ENCODE results near the gene CPN1. TPM values are rescaled to one million over a fixed set of nuclear protein-coding genes. Genes with fewer than 3 reads are reported as not detected.

Gene CPN1
- polyA plus RNA-seq, 1 donor (not counting 4 experiments of a cell fraction or from before 2014, with no cell fraction given) = not detected

- Histone ChIP-seq H3K27ac (ENCODE audit: control insufficient read depth, insufficient read depth, low read length) (no peak overlapping the region), H3K4me1 (ENCODE audit: control insufficient read depth, extremely low read depth, insufficient read depth, low read length) (no peaks in the 10 kb centered on the region), H3K79me2 (ENCODE audit: control insufficient read depth, insufficient read depth, low read length) (no peaks in the 10 kb centered on the region), H3K9me1 (ENCODE audit: control insufficient read depth, extremely low read depth, insufficient read depth, low read length) (no peaks in the 10 kb centered on the region), H3K36me3 (ENCODE audit: control insufficient read depth in 2 of 2, extremely low read depth in 1 of 2, insufficient read depth in 2 of 2, low read length in 2 of 2) (no peaks in the 10 kb centered on the region), H4K20me1 (ENCODE audit: control insufficient read depth, extremely low read depth, insufficient read depth, low read length) (no peaks in the 10 kb centered on the region), H2AFZ (ENCODE audit: control insufficient read depth, low read length) (no peak overlapping the region), H3K4me3 (ENCODE audit: control insufficient read depth in 2 of 3, extremely low read depth in 1 of 3, insufficient read depth in 2 of 3, low read depth in 1 of 3, low read length in 3 of 3) (no peak overlapping the region), H3K9ac (ENCODE audit: control insufficient read depth, extremely low read depth, insufficient read depth, low read length) (no peak overlapping the region), H3K9me3 (ENCODE audit: control insufficient read depth, low read depth, low read length) (no peaks in the 10 kb centered on the region), H3K4me2 (ENCODE audit: control insufficient read depth, extremely low read depth, insufficient read depth, low read depth, low read length) (no peak overlapping the region), H3K27me3 (ENCODE audit: control insufficient read depth, extremely low read depth, insufficient read depth, low read length) (no peaks in the 10 kb centered on the region)
- TF ChIP-seq EZH2 (IDR thresholded peaks at IDR 0.05; ENCODE audit: low read length) = no peak
- TF ChIP-seq CTCF (optimal IDR thresholded peaks at IDR 0.05 in 1 of 3, IDR thresholded peaks at IDR 0.05 in 1 of 3, conservative IDR thresholded peaks at IDR 0.05 in 1 of 3; ENCODE audit: extremely low read depth in 1 of 3, insufficient read depth in 2 of 3, low read length in 3 of 3) = no peak
- dilution Hi-C loops (cut with MboI; ENCODE audit: extremely low pct_ligation_motif_present, low sequenced_read_pairs) = no loop called here
- no peak for DNase-seq (ENCODE audit: low read depth, low spot score)
- FAIRE-seq = no peak
These were observed 60.8 kb downstream of the CPN1 start for GRCh38 chr10:100020886-100021253.

DNA sequence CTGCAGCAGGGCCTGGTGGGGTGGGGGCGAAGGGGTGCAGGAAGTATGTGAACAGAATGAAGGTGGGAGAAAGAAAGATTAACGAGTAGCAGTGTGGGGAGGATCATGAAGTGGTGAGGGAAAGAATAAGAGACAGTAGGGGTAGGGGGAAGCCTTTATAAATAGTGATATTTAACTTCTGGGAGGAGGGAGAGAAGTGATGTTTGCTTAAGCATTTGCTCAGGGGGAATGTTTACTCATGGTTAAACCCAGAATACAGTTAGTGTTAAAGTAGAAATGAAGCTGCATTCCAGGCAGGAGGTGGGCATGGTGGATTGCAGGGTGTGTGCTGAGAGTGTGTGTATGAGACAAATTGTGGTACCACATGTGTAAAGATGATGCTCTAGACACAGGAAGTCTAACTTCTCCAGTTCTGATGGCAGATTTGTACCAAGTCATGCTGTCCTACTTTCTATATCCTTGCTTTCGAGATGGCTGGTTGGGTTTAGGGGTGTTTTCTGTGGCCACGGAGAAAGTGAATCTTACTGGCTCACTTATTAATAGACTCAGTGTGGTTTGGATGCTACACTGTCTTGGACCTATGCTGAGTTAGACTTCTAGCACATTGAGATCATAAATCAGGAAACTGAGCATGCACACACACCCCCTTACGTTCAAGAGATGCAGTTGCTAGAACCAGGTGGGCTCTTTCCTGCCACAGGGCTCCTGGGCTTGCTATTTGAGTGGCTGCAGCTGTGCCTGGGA, 61.4 kb downstream of the CPN1 start:
- Histone ChIP-seq H3K4me3 (ENCODE audit: control insufficient read depth in 2 of 3, extremely low read depth in 1 of 3, insufficient read depth in 2 of 3, low read depth in 1 of 3, low read length in 3 of 3) (no peak overlapping the region), H3K36me3 (ENCODE audit: control insufficient read depth in 2 of 2, extremely low read depth in 1 of 2, insufficient read depth in 2 of 2, low read length in 2 of 2) (no peaks in the 10 kb centered on the region), H3K27ac (ENCODE audit: control insufficient read depth, insufficient read depth, low read length) (no peak overlapping the region), H3K9me3 (ENCODE audit: control insufficient read depth, low read depth, low read length) (no peaks in the 10 kb centered on the region), H3K27me3 (ENCODE audit: control insufficient read depth, extremely low read depth, insufficient read depth, low read length) (no peaks in the 10 kb centered on the region), H2AFZ (ENCODE audit: control insufficient read depth, low read length) (no peak overlapping the region), H3K4me2 (ENCODE audit: control insufficient read depth, extremely low read depth, insufficient read depth, low read depth, low read length) (no peak overlapping the region), H3K9me1 (ENCODE audit: control insufficient read depth, extremely low read depth, insufficient read depth, low read length) (no peaks in the 10 kb centered on the region), H3K9ac (ENCODE audit: control insufficient read depth, extremely low read depth, insufficient read depth, low read length) (no peak overlapping the region), H3K4me1 (ENCODE audit: control insufficient read depth, extremely low read depth, insufficient read depth, low read length) (no peaks in the 10 kb centered on the region), H4K20me1 (ENCODE audit: control insufficient read depth, extremely low read depth, insufficient read depth, low read length) (no peaks in the 10 kb centered on the region), H3K79me2 (ENCODE audit: control insufficient read depth, insufficient read depth, low read length) (no peaks in the 10 kb centered on the region)
- TF ChIP-seq CTCF (optimal IDR thresholded peaks at IDR 0.05 in 1 of 3, IDR thresholded peaks at IDR 0.05 in 1 of 3, conservative IDR thresholded peaks at IDR 0.05 in 1 of 3; ENCODE audit: extremely low read depth in 1 of 3, insufficient read depth in 2 of 3, low read length in 3 of 3) (no peak), EZH2 (IDR thresholded peaks at IDR 0.05; ENCODE audit: low read length) (no peak)
- DNase-seq (ENCODE audit: low read depth, low spot score) (no peak), FAIRE-seq (no peak)
- dilution Hi-C loops (cut with MboI; ENCODE audit: extremely low pct_ligation_motif_present, low sequenced_read_pairs) = no loop called here

All from keratinocyte (primary cell).